Stomach (tissue), 4 donors: ENCODE data around the gene TYK2.

Experiments
- POLR2A ChIP-seq, 4 donors: fragments of 450-650 bp; IDR thresholded peaks; one replicate each; pipeline ENCODE4 v1.6.1; 2016; ENCODE audit warnings: antibody characterized with exemption in 4 of 4, control low read depth in 2 of 4, mild to moderate bottlenecking in 1 of 4, moderate library complexity in 1 of 4
- TF ChIP-seq, protein P1 (sequence below), 7 experiments: fragments of 450-650 bp in 4 of 7; fragments of 200-600 bp in 3 of 7; sonication (generic) in 3 of 7; IDR thresholded peaks; one replicate each; pipeline ENCODE4 v1.5.1; 2016 to 2019; ENCODE audit warnings: antibody characterized with exemption in 7 of 7, control low read depth in 2 of 7, mild to moderate bottlenecking in 1 of 7

DNA sequence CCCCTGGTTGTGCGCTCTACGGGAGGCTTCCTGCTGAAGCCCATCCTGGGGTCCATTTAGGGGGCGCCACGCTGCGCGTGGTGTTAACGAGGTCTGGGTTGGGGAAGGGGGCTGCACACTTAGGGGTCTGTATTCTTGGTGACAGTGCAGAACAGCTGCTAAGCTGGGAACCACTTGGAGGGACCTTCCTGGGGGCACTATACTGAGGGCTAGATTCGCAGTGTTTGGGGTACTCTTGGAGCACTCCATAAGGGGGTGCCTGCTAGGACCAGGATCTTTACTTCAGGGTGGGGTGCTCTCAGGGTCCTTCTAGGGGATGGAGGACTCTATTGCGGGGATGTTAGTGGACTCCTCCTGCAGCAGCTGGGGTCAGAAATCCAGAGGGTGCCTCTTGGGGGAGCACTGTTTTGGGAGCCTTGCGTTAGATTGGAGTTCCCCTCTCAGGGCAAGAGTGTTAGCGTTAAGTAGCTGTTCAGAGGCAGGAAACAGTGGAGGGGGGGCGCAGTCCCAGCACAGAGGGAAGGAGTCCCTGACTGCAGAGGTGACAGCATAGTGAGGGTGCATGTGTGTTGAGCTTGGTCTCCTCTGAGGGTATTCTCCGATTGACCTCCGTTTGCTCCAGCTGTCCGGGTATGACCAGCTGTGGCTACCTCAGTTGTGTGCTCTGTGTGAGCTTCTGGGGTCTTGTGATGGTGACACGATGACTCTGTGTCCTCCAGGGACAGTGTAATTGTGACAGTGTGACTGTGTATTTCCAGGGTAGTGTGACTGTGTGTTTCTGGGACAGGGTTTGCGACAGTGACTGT lies 41.1 kb upstream of the TYK2 start:
- TF ChIP-seq, protein P1, sequence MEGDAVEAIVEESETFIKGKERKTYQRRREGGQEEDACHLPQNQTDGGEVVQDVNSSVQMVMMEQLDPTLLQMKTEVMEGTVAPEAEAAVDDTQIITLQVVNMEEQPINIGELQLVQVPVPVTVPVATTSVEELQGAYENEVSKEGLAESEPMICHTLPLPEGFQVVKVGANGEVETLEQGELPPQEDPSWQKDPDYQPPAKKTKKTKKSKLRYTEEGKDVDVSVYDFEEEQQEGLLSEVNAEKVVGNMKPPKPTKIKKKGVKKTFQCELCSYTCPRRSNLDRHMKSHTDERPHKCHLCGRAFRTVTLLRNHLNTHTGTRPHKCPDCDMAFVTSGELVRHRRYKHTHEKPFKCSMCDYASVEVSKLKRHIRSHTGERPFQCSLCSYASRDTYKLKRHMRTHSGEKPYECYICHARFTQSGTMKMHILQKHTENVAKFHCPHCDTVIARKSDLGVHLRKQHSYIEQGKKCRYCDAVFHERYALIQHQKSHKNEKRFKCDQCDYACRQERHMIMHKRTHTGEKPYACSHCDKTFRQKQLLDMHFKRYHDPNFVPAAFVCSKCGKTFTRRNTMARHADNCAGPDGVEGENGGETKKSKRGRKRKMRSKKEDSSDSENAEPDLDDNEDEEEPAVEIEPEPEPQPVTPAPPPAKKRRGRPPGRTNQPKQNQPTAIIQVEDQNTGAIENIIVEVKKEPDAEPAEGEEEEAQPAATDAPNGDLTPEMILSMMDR (IDR thresholded peaks at IDR 0.05), result no peak
- TF ChIP-seq POLR2A (IDR thresholded peaks at IDR 0.05), result no peak
